GM12892 (cell line): ENCODE data around the gene XIAP. TPM values are rescaled to one million over a fixed set of nuclear protein-coding genes. Genes with fewer than 3 reads are reported as not detected.
A peak's percentile ranks its signal among the peaks of the same experiment; 100 is the strongest.
"Not testable (repeated sequence)": the region's sequence is repeated elsewhere in the genome, so short reads cannot be mapped to it uniquely, and the experiment has no call there.

ENCODE experiments used
- DNase-seq: peaks from one replicate; pipeline ENCODE4 v3.0.0; 2011; ENCODE audit not compliant: insufficient read length
- FAIRE-seq: peaks from 2 replicates; lab custom pipeline; 2011; peaks lifted over from hg19 to GRCh38; lab: Jason Lieb, UNC
- POLR2A ChIP-seq: IDR thresholded peaks from 2 replicates; pipeline ENCODE4 v1.6.1; 2011; ENCODE audit warnings: low read depth, low read length, control low read depth
- POLR2AphosphoS5 ChIP-seq: IDR thresholded peaks from 2 replicates; pipeline ENCODE4 v1.6.1; 2011; ENCODE audit warnings: low read depth, low read length, control low read depth
- TAF1 ChIP-seq: IDR thresholded peaks from 2 replicates; pipeline ENCODE4 v1.6.1; 2011; ENCODE audit warnings: low read depth, mild to moderate bottlenecking, control low read depth, low read length, borderline replicate concordance
- polyA plus RNA-seq: library from polyadenylated mRNA; unstranded; fragments of >200 nt; gene quantifications from one replicate; pipeline ENCODE4 v1.2.1, GENCODE V29; 2012; ENCODE audit warnings: missing spikeins, inconsistent platforms; ENCODE audit not compliant: missing spikeins

Gene XIAP
- 8.6 TPM for polyA plus RNA-seq

DNA sequence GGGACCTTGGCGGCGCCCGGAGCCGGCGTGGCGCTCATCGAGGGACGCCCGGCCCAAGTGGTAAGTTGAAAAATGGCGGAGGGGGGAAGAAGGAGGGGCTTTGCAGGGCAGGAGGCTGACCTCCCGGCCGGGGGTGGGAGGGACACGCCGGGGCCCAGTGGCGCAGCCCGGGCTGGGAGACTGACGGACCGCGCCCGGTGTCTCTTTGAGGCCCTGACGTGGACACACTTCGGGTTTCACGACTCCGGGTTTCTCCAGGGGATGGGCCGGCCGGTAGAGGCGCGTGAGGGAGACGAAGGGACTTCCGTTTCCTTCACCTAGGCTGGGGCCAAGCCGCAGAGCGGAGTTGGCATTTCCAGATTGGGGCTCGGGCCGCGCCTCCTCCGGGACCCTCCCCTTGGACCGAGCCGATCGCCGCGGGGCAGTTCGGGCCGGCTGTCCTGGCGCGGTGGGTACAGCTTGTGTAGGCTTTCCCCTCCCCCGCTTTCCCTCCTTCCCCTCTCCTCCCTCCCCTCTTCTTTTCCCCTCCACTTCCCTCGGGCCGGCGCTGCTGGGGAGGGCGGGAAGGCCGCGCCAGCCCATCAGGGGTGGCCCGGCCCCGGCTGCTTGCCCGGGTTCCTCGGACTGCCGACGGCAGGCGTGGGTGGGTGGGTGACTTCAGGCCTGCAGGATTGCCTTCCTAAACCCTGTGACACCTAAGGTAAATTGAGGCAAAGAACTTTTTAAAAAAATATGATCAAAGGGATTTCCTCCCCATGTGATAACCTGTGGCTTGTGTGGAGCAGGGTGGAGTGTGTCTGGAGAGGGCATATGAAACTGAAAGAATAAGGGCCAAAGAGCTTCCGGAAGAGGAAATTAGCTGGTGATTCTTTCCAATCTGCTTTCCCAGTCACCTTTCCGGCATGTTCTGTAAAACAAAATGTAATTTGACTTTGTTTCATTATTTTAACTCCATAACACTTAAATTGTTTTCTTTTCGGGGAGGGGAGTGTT is at the start of gene XIAP:
Gene XIAP (plus strand): TSS at position 208 of the 993 bp plus-strand sequence. CDS start 25,610 bp downstream, outside the sequence.
- DNase-seq (peak; percentile 69), FAIRE-seq (peak; percentile 73)
- TF ChIP-seq POLR2AphosphoS5 = no peak; the same call in none of the 2 replicates
- peak; percentile 79 for TF ChIP-seq POLR2A
- TF ChIP-seq TAF1 = 0 out of 2 replicates have a peak, but pooled peaks have one; percentile 17

DNA sequence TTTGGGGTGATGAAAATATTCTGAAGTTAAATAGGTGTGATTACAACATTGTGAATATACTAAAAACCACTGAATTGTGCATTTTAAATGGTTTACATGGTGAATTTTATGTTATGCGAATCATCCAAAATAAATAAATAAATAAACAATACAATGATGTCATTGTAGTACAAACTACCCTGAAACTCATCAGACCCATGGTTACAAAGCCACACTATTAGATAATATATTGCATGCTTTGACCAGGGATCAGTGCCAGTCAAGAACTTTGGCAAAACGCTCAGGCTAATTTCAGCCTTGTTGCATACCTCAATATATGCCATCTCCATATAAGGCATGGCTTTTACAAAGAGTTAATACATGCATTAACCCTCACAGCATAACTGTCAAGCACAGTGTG is 45.5 kb upstream of the XIAP start:
- FAIRE-seq = no peak
- TF ChIP-seq POLR2AphosphoS5 = no peak
- TF ChIP-seq TAF1 = no peak
- TF ChIP-seq POLR2A = no peak
- no peak for DNase-seq

DNA sequence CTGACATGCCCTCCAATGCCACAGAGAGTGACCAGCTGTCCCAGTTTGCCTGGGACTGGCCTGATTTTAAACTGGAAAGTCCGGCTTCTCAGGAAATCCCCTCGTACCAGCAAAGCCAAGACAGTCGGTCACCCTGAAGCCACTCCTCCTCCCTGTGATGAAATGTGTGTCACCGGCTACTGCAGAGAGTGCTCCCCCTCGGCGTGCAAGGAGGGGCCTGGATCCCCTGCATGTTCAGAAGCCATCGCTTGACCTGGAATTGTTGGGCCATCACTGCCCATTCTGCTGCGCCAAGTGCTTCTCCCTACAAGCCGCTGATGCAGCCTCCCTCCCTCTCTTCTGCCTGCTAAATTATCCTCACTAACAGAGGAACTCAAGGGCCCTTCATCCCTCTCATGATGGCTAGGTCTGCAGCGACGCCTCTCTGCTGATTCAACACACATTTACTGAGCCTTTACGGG is 44.9 kb upstream of the XIAP start:
- not testable (repeated sequence) for FAIRE-seq, DNase-seq

DNA sequence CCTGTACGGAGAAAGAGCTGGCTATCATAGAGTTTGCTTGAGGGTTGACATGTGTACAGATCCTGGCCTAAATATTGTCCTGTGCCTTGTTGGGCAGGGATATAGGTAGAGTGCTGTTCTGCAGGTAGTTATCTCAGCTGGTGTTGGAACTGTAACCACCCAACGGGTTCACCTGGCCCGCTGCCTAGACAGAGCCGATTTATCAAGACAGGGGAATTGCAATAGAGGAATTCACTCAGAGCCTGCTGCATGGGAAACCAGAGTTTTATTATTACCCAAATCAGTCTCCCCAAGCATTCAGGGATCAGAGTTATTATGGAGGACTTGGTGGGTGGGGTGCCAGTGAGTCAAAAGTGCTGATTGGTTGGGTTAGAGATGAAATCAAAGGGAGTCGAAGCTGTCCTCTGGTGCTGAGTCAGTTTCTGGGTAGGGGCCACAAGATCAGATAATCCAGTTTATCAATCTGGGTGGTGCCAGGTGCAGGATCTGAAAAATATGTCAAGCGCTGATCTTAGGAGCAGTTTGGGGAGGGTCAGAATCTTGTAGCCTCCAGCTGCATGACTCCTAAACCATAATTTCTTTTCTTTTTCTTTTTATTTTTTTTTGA is 42.5 kb upstream of the XIAP start:
- DNase-seq (no peak), FAIRE-seq (no peak)
- no peak for TF ChIP-seq POLR2A
- no peak for TF ChIP-seq POLR2AphosphoS5
- no peak for TF ChIP-seq TAF1

DNA sequence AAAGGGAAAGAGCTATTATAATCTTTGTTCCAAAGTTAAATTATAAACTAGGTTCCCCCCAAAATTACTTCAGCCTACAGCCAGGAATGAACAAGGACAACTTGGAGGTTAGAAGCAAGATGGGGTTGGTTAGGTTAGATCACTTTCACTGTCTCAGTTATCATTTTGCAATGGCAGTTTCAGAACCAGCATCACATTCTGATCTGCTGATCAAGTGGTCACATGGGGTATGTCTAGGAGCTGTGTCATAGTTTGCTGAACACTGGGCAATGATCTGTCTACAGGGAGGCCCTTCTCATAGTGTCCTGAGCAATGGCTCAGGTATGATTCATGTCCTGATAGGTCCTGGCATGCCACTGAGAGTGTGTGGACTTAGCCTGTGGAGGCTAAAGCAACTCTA is 41.6 kb upstream of the XIAP start:
- TF ChIP-seq POLR2A (no peak), TAF1 (no peak), POLR2AphosphoS5 (no peak)
- DNase-seq (no peak), FAIRE-seq (no peak)

DNA sequence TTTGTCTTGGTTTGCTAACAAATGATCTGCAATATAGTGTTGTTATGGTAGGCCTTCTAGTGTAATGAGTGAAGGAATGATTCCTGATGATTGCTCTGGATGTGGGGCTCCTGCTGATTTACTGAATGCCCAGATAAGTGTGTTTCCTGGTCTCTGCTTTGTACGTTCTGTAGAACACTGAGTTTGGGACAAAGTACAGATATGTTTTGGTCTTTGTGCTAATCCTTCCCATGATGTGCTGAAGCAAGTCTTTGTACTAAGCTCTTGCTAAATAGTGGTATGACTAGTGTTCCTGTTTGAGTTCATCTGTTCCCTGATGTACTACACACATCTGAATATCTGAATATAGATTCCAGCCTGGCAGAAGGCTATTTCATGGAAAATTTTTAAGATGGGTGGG is 36.9 kb upstream of the XIAP start:
- FAIRE-seq (no peak), DNase-seq (no peak)
- TF ChIP-seq POLR2AphosphoS5 (no peak), TAF1 (no peak), POLR2A (no peak)

DNA sequence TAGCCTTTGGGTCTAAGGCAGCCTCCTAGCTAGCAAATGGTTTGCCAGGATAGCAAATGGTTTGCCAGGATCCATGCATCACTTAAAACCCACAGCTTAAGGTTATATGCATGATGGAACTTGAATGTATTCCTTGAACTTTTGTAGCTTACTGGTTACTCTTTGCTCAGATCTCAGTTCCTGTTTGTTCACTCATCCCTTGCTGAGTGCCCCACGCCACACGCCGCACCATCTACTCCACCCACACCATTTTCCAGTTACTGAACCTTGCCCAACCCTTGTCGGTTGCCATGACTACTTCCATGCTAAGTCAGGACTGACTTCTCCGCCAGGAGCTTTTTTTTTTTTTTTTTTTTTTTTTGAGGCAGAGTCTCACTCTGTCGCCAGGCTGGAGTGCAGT is 29.5 kb upstream of the XIAP start:
- DNase-seq (peak; percentile 25), FAIRE-seq (peak; percentile 33)
- TF ChIP-seq TAF1 = no peak
- no peak for TF ChIP-seq POLR2AphosphoS5
- no peak for TF ChIP-seq POLR2A

DNA sequence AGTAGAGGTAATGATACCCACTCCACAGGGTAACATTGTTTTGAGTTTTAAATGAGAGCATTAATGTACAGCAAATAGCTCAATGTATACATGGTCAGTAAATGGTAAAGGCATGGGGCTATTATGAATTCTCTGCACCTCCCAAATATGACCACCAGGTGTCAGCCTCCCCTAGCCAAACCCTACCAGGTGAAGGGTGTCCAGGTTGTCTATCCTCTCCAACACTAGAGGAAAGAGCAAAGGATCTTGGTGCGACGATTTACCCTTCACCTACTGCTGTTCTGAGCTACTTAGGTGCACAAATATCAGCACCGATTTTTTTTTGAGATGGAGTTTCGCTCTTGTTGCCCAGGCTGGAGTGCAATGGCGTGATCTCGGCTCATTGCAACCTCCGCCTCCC is 26.5 kb upstream of the XIAP start:
- DNase-seq (peak; percentile 42), FAIRE-seq (peak; percentile 93)
- TF ChIP-seq POLR2A (no peak), TAF1 (no peak), POLR2AphosphoS5 (no peak)

DNA sequence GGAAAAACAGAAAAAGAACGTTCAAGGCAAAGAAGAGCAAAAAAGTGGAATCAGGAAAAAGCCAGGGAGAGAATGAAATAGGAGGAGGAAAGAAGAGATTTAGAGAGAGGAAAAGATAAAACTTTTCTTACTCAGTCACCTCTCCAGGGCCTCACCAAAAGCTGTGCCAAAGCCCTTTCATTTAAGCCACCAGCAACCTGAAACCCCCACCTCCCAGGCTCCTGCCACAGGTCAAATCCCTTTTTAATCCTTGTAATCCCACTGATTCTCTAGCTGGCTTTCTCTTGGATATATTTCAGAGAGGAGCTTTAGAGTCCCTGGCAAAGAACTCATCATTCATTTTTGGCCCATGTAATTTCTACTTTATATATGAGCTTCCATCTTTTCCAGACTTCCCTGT is 25.7 kb upstream of the XIAP start:
- FAIRE-seq (no peak), DNase-seq (no peak)
- TF ChIP-seq TAF1 (no peak), POLR2AphosphoS5 (no peak), POLR2A (no peak)

DNA sequence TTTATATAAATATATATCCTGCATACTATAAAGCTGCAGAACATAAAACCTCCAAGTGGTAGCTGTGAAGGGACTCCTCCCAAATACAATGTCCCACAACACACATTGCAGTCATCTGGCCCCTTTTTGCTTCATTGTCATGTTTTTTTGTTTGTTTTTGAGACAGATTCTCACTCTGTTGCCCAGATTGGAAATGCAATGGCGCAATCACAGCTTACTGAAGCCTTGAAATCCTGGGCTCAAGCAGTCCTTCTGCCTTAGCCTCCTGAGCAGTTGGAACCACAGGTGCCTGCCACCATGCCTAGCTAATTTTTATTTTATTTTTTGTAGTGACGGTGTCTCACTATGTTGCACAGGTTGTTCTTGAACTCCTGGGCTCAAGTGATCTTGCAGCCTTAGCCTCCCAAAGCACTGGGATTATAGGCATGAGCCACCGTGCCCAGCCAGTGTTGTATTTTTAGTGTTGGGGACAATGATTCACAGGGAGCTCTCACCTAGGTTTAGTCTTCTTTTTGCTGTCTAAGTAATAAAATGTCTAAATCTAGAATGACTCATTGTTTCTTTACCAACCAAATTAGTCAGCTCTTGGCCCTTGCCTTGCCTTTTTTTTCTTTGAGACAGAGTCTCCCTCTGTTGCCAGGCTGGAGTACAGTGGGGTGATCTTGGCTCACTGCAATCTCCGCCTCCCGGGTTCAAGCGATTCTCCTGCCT is 24.0 kb upstream of the XIAP start:
- FAIRE-seq (no peak), DNase-seq (no peak)
- TF ChIP-seq POLR2A = no peak
- no peak for TF ChIP-seq POLR2AphosphoS5
- TF ChIP-seq TAF1 = no peak

DNA sequence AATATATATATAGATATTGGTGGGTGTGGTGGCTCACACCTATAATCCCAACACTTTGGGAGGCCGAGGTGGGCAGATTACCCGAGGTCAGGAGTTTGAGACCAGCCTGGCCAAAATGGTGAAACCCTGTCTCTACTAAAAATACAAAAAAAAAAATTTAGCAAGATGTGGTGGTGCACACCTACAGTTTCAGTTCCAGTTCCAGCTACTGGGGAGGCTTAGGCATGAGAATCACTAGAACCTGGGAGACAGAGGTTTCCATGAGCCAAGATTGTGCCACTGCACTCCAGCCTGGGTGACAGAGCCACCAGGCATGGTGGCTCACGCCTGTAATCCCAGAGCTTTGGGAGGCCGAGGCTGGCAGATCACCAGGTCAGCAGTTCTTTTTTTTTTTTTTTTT is 14.7 kb upstream of the XIAP start:
- not testable (repeated sequence) for DNase-seq, FAIRE-seq

DNA sequence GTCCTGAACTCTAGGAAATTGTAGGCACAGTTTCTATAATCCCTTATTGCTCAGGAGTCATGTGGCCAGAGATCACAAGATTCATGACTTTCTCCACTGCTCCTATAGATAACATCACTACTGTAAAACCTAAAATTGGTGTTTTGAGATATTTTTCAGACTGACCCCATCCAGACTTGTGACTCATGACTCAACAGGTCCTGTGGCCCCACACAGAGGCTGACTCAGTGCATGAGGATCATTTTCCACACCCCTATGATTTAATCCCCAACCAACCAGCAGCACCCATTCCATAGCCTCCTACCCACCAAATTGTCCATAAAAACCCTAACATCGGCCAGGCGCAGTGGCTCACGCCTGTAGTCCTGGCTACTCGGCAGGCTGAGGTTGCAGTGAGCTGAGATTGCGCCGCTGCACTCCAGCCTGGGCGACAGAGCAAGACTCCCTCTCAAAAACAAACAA is 13.2 kb upstream of the XIAP start:
- DNase-seq (no peak), FAIRE-seq (no peak)
- no peak for TF ChIP-seq POLR2A
- no peak for TF ChIP-seq TAF1
- no peak for TF ChIP-seq POLR2AphosphoS5
